Smooth muscle cell (in vitro differentiated cells): ENCODE results near the gene POPDC2. TPM values are rescaled to one million over a fixed set of nuclear protein-coding genes. Genes with fewer than 3 reads are reported as not detected.

Experiments used
- DNase-seq: peaks from one replicate; lab custom pipeline; 2025; ENCODE audit not compliant: unreplicated experiment; lab: John Stamatoyannopoulos, UW
- H2AFZ ChIP-seq: fragments of 200-600 bp; sonication (generic); 2 replicates; pipeline ENCODE4 v1.6.0; 2016; ENCODE audit warnings: antibody characterized with exemption, low read depth, mild to moderate bottlenecking
- H3F3A ChIP-seq: fragments of 200-600 bp; sonication (generic); 2 replicates; pipeline ENCODE4 v1.6.0; 2017; ENCODE audit warnings: antibody characterized with exemption, low read depth
- H3K27ac ChIP-seq: fragments of 200-600 bp; sonication (generic); 2 replicates; pipeline ENCODE4 v1.5.1; 2016; ENCODE audit warnings: low read depth, mild to moderate bottlenecking
- H3K27me3 ChIP-seq: fragments of 200-600 bp; sonication (generic); 2 replicates; pipeline ENCODE4 v1.6.1; 2016; ENCODE audit warnings: low read depth, mild to moderate bottlenecking
- H3K36me3 ChIP-seq: fragments of 200-600 bp; sonication (generic); 2 replicates; pipeline ENCODE4 v1.5.1; 2016; ENCODE audit warnings: low read depth
- H3K4me1 ChIP-seq: fragments of 200-600 bp; sonication (generic); 2 replicates; pipeline ENCODE4 v1.5.1; 2016; ENCODE audit warnings: low read depth
- H3K4me2 ChIP-seq: fragments of 200-600 bp; sonication (generic); 2 replicates; pipeline ENCODE4 v1.6.0; 2016; ENCODE audit warnings: mild to moderate bottlenecking
- H3K4me3 ChIP-seq: fragments of 200-600 bp; sonication (generic); 2 replicates; pipeline ENCODE4 v1.5.1; 2016; ENCODE audit warnings: mild to moderate bottlenecking
- H3K79me2 ChIP-seq: fragments of 200-600 bp; sonication (generic); 2 replicates; pipeline ENCODE4 v1.6.0; 2016; ENCODE audit warnings: low read depth, mild to moderate bottlenecking
- H3K9ac ChIP-seq: fragments of 200-600 bp; sonication (generic); 2 replicates; pipeline ENCODE4 v1.6.0; 2016; ENCODE audit warnings: low read depth
- H3K9me3 ChIP-seq: fragments of 200-600 bp; sonication (generic); replicated peaks from 2 replicates; pipeline ENCODE4 v1.5.1; 2016; ENCODE audit warnings: low read depth
- H4K20me1 ChIP-seq: fragments of 200-600 bp; sonication (generic); 2 replicates; pipeline ENCODE4 v1.6.0; 2016; ENCODE audit warnings: low read depth
- WGBS: methylation state at CpG from one replicate; pipeline ENCODE4 v1.1.7; 2016; ENCODE audit warnings: low lambda C conversion rate; 5-methylcytosine and 5-hydroxymethylcytosine counted together
- polyA plus RNA-seq: library from polyadenylated mRNA; unstranded; fragments of >200 nt; fragmentation: Nextera tagmentation; extraction: Ambion mirVana; gene quantifications from 2 replicates; pipeline ENCODE4 v1.2.1, GENCODE V29; 2016
- total RNA-seq: library from RNA; depleted of rRNA; stranded (reverse); fragments of >200 nt; gene quantifications from 2 replicates; pipeline ENCODE4 v1.2.3, GENCODE V29; 2014
- TF ChIP-seq, protein P1 (sequence below): fragments of 200-600 bp; sonication (generic); IDR thresholded peaks from 2 replicates; pipeline ENCODE4 v1.5.1; 2017; ENCODE audit warnings: borderline replicate concordance, mild to moderate bottlenecking, antibody characterized with exemption; ENCODE audit not compliant: insufficient read depth, poor library complexity, severe bottlenecking

Gene POPDC2
- total and polyA plus RNA-seq, 2 experiments from 2014 or later, result 0.94 to 1.2 TPM

DNA sequence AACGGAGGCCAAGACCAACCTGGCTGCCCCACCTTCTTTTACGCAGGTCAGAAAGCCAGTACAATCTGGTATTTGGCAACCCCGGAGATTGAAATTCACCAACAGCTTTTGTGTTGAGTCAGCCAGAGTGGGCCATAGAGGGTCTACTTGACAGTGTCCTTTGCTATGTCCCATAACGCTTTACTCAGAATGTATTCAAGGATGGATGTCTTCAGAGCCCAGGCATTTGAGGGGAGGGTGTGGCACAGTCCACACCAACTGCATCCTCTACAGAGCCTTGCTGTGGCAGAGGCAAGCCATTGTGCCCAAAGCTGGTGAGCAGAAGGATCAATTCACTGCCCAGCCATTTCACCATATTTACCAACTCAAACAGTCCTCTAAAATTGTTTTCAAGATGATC is 44.3 kb downstream of the POPDC2 start:
- no peaks in the 10 kb centered on the region for H3K36me3 ChIP-seq
- DNase-seq, result no peak
- WGBS, result 89% methylated on average over 4 of the region's 4 CpGs
- H3K9me3 ChIP-seq, result no peaks in the 10 kb centered on the region
- H2AFZ ChIP-seq, result no peak overlapping the region
- H3F3A ChIP-seq, result no peaks in the 10 kb centered on the region
- no peak overlapping the region for H3K27ac ChIP-seq
- TF ChIP-seq, protein P1, sequence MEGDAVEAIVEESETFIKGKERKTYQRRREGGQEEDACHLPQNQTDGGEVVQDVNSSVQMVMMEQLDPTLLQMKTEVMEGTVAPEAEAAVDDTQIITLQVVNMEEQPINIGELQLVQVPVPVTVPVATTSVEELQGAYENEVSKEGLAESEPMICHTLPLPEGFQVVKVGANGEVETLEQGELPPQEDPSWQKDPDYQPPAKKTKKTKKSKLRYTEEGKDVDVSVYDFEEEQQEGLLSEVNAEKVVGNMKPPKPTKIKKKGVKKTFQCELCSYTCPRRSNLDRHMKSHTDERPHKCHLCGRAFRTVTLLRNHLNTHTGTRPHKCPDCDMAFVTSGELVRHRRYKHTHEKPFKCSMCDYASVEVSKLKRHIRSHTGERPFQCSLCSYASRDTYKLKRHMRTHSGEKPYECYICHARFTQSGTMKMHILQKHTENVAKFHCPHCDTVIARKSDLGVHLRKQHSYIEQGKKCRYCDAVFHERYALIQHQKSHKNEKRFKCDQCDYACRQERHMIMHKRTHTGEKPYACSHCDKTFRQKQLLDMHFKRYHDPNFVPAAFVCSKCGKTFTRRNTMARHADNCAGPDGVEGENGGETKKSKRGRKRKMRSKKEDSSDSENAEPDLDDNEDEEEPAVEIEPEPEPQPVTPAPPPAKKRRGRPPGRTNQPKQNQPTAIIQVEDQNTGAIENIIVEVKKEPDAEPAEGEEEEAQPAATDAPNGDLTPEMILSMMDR, result no peak
- no peaks in the 10 kb centered on the region for H3K27me3 ChIP-seq
- H3K79me2 ChIP-seq, result no peaks in the 10 kb centered on the region
- no peak overlapping the region for H3K9ac ChIP-seq
- no peaks in the 10 kb centered on the region for H3K4me1 ChIP-seq
- H4K20me1 ChIP-seq, result no peaks in the 10 kb centered on the region
- H3K4me3 ChIP-seq, result no peak overlapping the region
- H3K4me2 ChIP-seq, result no peak overlapping the region

- 85% methylated on average over 4 of the region's 4 CpGs for WGBS
These were observed 46.5 kb downstream of the POPDC2 start for GRCh38 chr3:119613872-119614271.

DNA sequence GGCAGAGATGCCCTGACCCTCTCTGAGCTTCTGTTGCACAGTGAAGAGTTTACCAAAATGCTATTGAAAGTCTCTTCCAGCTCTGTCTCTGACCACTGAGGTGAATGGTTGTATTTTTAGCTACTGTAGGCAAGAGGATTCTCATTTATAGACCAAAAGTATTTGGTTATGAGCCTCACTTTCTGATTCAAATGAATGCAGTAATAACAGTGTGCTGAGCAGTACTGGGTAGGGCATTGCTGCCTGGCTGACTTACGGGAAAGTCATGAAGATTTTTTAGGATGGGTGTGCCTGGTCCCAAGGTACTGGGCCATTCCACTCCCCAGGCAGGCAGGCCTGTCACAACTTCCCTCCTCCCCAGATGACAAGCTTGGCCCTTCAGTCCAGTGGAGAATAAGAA is 47.2 kb downstream of the POPDC2 start:
- no peaks in the 10 kb centered on the region for H3F3A ChIP-seq
- no peaks in the 10 kb centered on the region for H3K79me2 ChIP-seq
- no peaks in the 10 kb centered on the region for H3K9me3 ChIP-seq
- H3K9ac ChIP-seq, result no peak overlapping the region
- TF ChIP-seq, protein P1, result no peak
- WGBS, result 83% methylated on average over 1 of the region's 1 CpG
- H2AFZ ChIP-seq, result no peak overlapping the region
- H3K27ac ChIP-seq, result no peak overlapping the region
- DNase-seq, result no peak
- H3K4me3 ChIP-seq, result no peak overlapping the region
- H3K36me3 ChIP-seq, result no peaks in the 10 kb centered on the region
- H3K4me1 ChIP-seq, result no peaks in the 10 kb centered on the region
- no peaks in the 10 kb centered on the region for H3K27me3 ChIP-seq
- H3K4me2 ChIP-seq, result no peak overlapping the region
- H4K20me1 ChIP-seq, result no peaks in the 10 kb centered on the region

More at GRCh38 chr3:119613872-119614271, 46.5 kb downstream of the POPDC2 start:
- H4K20me1 ChIP-seq, result no peaks in the 10 kb centered on the region
- no peaks in the 10 kb centered on the region for H3K9me3 ChIP-seq
- no peak overlapping the region for H3K4me2 ChIP-seq
- TF ChIP-seq, protein P1, result no peak
- no peak overlapping the region for H3K9ac ChIP-seq
- H3K4me1 ChIP-seq, result no peaks in the 10 kb centered on the region
- H3K4me3 ChIP-seq, result no peak overlapping the region
- DNase-seq, result no peak
- H3K36me3 ChIP-seq, result no peaks in the 10 kb centered on the region
- H3F3A ChIP-seq, result no peaks in the 10 kb centered on the region
- H2AFZ ChIP-seq, result no peak overlapping the region
- no peak overlapping the region for H3K27ac ChIP-seq
- H3K27me3 ChIP-seq, result no peaks in the 10 kb centered on the region
- no peaks in the 10 kb centered on the region for H3K79me2 ChIP-seq

- H3K27ac ChIP-seq, result no peak overlapping the region
- H3K79me2 ChIP-seq, result no peaks in the 10 kb centered on the region
- no peaks in the 10 kb centered on the region for H3K4me1 ChIP-seq
- H3K9ac ChIP-seq, result no peak overlapping the region
- H2AFZ ChIP-seq, result no peak overlapping the region
- H3K27me3 ChIP-seq, result no peaks in the 10 kb centered on the region
- H3K4me3 ChIP-seq, result no peak overlapping the region
- WGBS, result 100% methylated on average over 1 of the region's 1 CpG
- H3K9me3 ChIP-seq, result no peaks in the 10 kb centered on the region
- TF ChIP-seq, protein P1, result no peak
- no peak for DNase-seq
- no peaks in the 10 kb centered on the region for H3K36me3 ChIP-seq
- no peak overlapping the region for H3K4me2 ChIP-seq
- H3F3A ChIP-seq, result no peaks in the 10 kb centered on the region
- H4K20me1 ChIP-seq, result no peaks in the 10 kb centered on the region
These were observed 48.7 kb downstream of the POPDC2 start for GRCh38 chr3:119611664-119612063.
